GM15510 (cell line): ENCODE data around the gene MSI1.

Experiments used
- POLR2A ChIP-seq: IDR thresholded peaks from 3 replicates; pipeline ENCODE4 v1.6.1; 2011; ENCODE audit warnings: borderline replicate concordance; ENCODE audit not compliant: insufficient read length; ENCODE audit errors: extremely low read depth

MSI1 gene

DNA sequence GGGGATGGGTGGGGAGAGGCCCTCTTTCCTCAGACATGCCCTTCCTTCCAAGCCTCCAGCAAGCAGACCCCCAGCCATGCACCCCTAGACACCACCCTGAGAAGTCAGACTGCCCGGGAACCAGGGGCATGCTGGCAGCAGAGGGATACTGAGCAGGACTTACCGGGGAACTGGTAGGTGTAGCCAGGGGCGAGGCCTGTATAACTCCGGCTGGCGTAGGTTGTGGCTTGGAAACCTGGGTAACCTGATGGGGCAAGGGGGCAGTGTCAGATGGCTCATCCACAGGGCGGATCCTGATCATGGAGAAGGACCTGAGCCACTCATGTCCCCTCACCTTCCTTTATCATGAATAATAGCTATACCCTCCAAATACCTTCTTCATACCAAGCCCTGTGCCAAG is 15.8 kb downstream of the MSI1 start:
- no peak for TF ChIP-seq POLR2A

DNA sequence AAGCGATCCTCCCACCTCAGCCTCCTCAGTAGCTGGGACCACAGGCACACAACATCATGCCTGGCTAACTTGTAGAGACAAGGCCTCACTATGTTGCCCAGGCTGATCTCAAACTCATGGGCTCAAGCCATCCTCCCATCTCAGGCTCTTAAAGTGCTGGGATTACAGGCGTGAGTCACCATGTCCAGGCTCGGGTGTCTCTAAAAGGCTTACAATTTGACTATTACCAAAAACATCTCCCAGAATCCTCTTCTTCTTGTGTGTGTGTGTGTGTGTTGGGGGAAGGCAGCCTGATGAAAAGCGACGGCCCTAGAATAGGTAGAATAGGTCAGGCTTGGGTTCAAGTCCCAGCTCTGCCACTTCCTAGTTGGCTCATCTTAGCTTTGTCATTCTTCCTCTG is 16.8 kb downstream of the MSI1 start:
- TF ChIP-seq POLR2A = no peak

DNA sequence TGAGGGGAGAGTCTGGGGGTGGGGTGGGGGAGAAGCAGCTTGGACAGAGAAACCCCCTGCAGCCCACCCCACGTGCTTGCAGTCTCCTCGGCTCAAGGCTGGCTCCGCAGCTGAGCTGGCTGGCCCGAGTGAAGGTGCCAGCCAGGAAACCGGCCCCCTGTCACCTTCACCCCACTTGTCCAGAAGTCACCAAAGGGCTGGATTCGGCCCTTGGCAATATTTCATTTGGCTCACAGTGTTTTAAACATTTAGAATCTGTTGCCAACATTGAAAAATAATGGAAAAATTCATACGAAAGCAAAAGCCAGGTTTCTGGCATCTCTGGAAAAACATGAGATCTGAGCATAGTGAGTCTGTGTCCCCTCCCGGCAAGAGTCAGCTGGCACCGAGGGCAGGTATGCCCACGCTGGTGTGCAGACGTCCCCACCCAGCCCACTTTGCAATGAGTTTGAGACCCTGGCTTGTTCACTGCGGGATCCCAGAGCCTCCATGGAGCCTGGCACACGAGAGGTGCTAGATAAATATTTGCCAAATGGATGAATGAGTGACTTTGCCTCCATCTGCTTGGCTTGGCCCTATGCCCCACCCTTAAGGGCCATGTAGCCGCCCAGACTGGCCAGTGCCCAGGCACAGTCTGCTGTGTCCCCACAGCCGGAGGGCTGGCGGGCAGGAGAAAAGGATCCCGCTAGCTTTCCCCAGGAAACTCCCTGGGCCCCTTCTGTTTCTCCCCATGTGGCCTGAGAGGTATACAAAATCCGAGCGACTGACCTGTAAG is 18.2 kb downstream of the MSI1 start:
- no peak for TF ChIP-seq POLR2A

DNA sequence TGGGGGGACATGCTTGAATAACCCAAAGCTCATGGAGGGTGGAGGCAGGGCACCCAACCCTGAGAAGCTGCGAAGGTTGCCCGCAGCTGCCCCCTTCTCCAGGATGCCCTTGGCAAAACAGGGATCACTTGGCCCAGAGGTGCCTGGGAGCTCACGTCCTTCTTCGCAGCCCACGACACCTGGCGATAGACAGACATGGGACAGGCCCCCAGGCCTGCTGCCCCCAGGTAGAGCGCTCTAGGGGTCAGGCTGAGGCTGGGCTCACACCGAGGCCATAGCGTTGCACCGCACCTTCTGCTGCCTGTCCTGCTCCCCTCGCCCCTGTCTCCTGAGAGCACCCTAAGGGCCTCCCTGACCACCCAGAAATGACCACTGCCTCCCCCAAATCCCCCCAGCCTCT is 21.2 kb downstream of the MSI1 start:
- TF ChIP-seq POLR2A = no peak

DNA sequence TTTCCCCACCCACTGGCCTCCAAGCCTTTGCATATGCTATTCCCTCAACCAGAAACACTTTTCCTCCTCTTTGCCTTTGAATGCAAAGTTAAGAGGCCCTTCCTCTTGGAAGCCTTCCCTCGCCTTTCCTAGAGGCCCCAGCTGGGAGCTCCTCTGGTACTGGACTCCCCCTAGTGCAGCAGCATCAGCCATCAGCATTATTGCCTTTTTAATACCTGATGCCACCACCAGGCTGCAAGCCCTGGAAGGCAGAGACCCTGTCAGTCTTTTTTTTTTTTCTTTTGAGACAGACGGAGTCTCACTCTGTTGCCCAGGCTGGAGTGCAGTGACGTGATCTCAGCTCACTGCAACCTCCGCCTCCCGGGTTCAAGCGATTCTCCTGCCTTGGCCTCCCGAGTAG is 22.3 kb downstream of the MSI1 start:
- no peak for TF ChIP-seq POLR2A

DNA sequence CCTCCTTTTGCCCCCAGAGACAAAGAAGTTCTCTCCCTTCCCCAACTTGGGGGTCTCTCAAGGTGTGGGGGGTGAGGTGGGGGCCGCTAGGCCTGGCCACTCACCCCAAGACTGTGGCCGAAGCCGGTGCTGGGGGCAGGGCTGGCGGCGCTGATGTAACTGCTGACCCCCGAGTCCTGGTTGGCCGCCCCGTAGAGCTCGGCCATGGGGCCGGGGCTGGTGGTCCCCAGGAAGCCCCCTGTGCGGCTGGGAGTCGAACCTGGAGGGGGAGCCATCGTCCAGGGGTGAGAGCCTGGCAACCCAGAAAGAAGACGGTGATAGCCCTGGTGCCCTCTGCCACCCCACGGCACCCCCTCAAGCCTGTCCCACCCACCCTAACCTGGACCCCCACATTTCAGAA is 22.9 kb downstream of the MSI1 start:
- no peak for TF ChIP-seq POLR2A

DNA sequence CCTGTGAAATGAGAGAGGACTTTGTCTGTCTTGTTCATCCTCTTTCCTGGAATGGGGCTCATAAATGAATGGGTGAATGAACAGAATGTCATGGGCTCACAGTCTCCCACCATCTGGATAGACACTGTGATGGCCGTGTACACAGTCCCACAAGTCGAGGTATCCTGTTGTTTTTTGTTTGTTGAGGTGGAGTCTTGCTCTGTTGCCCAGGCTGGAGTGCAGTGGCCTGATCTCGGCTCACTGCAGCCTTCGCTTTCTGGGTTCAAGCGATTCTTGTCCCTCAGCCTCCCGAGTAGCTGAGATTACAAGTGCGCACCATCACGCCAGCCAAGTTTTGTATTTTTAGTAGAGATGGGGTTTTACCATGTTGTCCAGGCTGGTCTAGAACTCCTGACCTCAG is 25.3 kb downstream of the MSI1 start:
- TF ChIP-seq POLR2A = no peak

DNA sequence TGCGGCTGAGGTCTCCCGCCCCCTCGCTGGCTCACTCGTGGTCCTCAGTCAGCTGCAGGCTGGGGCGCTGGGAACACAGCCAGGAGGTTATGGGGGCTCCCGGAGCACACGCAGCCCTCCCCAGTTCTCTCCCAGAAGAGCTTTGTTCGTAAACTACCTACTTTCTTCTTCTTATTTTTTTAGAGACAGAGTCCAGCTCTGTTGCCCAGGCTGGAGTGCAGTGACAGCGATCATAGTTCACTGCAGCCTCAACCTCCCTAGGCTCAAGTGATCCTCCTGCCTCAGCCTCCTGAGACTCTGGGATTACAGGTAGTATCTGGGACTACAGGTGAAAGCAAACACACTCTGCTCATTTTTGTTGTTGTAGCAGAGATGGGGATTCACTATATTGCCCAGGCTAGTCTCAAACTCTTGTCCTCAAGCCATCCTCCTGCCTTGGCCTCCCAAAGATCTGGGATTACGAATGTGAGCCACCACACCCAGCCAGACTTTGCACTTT is 25.9 kb downstream of the MSI1 start:
- TF ChIP-seq POLR2A = no peak

DNA sequence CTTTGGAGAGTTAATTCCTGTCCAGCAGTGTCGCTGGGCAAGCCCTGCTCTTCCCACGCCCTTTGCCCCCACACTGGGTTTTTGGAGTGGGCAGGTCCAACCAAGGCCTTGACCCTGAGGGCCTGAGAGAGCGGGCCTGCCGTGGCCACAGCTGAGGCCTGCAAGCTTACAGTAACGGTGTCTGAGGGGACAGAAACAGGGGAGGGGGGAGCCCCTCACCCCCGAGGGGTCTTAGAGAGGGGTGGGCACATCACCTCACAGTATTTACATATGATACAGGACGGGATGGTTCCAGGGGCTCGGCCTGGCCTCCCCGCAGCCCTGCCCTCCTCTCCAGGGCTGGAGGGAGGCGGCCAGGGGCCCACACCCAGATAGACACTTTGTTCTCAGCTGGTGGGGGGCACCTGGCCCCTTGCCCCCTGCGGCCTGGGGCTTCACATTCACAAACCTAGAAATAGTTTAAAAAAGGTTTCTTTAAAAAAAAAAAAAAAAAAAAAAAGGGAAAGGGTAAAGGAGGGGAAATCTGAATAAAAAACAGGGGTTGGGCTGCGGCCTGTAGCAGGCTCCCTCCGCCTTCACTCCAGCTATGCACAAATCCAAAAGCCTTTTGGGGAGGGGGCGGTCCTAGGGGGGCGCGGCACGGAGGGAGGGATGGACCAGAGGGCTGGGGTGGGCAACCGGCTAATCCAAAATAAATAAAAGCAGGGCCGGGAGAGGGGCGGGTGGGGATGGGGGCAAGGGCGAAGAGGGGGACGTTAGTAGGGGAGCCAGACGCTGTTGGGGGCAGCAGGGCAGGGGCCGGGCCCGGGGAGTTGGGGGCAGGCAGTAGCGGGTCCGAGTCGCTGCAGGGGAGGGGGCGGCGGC is 26.6 kb downstream of the MSI1 start:
- no peak for TF ChIP-seq POLR2A

DNA sequence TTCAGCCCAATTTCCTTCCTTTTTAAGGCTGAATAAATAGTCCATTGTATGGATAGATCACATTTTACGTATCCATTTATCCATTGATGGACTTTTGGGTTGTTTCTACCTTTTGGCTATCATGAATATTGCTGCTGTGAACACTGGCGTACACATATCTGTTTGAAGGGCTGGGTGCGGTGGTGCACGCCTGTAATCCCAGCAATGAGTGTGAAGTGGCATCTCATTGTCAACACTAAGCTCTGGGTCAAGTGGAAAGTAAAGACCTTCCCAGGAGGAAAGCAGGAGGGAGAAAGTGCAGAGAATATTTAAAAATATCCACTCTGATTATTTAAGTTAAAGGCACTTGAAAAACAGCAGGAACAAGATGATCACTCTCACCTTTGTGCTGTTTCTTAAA is 29.7 kb downstream of the MSI1 start:
- no peak for TF ChIP-seq POLR2A

DNA sequence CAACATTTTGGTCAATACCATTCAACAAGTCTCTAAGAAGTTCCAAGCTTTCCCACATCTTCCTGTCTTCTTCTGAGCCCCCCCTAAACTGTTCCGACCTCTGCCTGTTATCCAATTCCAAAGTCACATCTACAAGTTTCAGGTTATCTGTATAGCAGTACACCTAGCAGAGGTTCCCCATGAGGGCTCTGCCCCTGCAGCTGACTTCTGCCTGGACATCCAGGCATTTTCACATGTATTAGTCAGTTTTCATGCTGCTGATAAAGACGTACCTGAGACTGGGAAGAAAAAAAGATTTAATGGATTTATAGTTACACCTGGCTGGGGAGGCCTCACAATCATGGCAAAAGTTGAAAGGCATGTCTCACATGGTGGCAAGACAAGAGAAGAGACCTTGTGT is 31.2 kb downstream of the MSI1 start:
- TF ChIP-seq POLR2A = no peak

DNA sequence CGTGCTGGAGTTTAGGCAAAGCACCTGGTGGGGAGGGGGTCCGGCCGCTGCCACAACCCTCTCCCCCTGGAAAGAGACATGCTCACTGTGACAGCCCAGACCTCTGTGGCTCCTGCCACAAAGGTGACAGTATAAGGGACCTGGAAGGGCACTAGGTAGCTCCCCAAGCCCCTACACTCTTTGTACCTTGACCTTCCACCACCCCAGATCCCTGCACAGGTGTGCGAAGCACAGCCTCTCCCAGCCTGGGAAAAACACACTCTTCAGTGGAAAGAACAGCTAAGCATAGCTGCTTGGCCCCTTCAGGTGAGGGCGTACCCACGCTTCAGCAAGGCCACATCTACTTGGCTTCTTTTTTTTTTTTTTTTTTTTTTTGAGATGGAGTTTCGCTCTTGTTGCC is 36.4 kb downstream of the MSI1 start:
- TF ChIP-seq POLR2A = no peak

DNA sequence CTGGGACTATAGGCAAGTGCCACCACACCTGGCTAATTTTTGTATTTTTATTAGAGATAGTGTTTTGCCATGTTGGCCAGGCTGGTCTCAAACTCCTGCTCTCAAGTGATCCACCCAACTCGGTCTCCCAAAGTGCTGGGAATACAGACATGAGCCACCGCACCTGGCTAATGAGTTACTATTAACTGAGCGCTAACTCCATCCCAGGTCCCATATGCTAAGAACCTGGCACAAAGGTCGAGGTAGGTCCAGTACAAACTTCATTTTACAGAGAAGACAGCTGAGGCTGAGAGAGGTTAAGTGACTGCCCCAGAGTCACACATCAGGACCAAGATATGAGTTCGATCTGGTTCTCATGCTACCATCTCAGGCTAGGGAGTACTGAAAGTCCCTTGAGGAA is 36.9 kb downstream of the MSI1 start:
- no peak for TF ChIP-seq POLR2A

DNA sequence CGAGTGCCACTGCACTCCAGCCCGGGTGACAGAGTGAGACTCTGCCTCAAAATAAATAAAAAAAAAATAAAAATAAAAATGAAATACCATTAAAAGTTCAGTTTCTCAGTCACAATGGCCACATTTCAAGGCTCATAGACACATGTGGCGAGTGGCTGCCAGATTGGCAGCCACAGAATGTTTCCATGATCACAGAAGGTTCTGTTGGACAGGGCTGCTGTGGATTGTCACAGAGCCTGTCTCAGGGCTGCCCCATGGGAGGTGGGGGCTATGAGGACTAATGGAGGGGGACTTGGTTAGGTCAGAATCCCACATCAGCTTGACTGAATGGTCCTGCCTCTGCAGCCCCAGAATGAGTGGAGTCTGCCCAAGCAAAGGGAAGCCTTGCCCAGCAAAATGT is 37.6 kb downstream of the MSI1 start:
- TF ChIP-seq POLR2A = no peak

DNA sequence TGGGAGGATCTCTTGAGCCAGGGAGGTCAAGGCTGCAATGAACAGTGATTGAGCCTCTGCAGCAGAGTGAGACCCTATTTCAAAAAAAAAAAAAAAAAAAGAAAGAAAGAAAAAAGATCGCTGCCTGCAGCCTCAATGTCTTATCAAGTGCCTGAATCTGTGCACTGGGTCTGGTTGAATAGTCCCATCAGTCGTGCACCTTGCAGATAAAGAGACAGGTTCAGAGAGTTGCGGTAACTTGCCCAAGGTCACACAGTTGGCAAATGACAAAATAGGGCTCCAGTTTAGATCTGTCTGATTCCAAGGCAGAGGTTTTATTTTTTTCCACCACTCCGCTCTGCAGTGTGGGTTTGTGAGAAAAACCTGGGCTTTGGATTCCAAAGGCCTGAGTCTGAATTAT is 40.7 kb downstream of the MSI1 start:
- no peak for TF ChIP-seq POLR2A

DNA sequence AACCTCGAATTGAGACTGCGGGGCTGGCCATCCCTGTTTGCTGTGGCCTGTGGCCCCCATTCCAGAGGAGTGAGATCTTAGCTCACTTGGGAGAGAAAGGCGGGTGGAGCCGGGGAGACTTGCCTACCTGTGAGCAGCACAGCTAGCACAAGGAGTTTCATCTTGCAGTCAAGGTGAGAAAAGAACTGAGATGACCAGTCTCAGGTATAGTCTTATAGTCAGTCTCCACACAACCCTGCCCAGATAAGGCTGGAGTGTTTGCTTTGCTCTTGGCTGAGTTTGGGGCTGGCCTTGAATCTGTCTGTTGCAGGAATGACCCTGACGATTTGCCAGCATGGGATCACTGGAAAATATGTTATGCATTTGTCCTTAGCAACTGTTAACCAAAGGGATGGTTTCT is 41.4 kb downstream of the MSI1 start, which contains the start of gene PLA2G1B:
TSS of gene PLA2G1B (minus strand) at position 187 of the 400 bp plus-strand sequence. CDS start at position 161, 26 bp downstream.
- TF ChIP-seq POLR2A = no peak

DNA sequence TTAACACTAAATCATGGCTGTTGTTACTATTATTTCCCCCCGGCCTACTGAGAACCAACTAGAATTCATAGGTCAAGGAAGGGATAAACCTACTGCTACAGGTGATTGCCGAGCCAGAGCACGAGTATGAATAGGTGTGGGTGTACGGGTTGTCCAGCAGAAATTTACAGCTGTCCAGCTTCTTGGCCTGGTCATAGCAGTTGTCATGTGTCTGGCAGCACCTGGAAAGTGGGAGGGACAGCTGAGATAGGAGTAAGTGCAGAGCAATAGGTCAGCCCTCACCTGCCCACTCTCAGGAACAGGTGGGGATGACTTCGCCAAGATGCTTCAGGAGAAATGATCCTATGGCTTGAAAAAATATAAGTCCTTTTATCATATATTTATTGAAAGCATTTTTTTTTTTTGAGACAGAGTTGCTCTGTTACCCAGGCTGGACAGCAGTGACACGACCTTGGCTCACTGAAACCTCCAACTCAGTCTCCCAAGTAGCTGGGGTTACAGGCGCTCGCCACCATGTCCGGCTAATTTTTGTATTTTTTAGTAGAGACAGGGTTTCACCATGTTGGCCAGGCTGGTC is 44.0 kb downstream of the MSI1 start:
- no peak for TF ChIP-seq POLR2A
